Mesendoderm (in vitro differentiated cells): Measurements from ENCODE around the gene ACR.

Source experiments
- DNase-seq: peaks from one replicate; pipeline ENCODE4 v3.0.0; 2013
- H2AK5ac ChIP-seq: 2 replicates; pipeline ENCODE4 v1.6.1; 2013; ENCODE audit warnings: low read length, inconsistent platforms
- H2BK120ac ChIP-seq: 2 replicates; pipeline ENCODE4 v1.6.1; 2013; ENCODE audit warnings: low read depth, mild to moderate bottlenecking, low read length, moderate library complexity, mixed read lengths
- H2BK15ac ChIP-seq: replicated peaks from 2 replicates; pipeline ENCODE4 v1.6.1; 2013; ENCODE audit warnings: low read depth, mild to moderate bottlenecking, moderate library complexity
- H2BK5ac ChIP-seq: 2 replicates; pipeline ENCODE4 v1.6.1; 2013; ENCODE audit warnings: low read length, inconsistent platforms
- H3K18ac ChIP-seq: 2 replicates; pipeline ENCODE4 v1.6.1; 2013; ENCODE audit warnings: mild to moderate bottlenecking, low read length, mixed read lengths
- H3K23ac ChIP-seq: one replicate; pipeline ENCODE4 v1.6.1; 2013; ENCODE audit warnings: low read length
- H3K27ac ChIP-seq: 2 replicates; pipeline ENCODE4 v1.5.1; 2013; ENCODE audit warnings: low read depth, mild to moderate bottlenecking, inconsistent platforms, low read length, moderate library complexity
- H3K27me3 ChIP-seq: 2 replicates; pipeline ENCODE4 v1.6.1; 2013; ENCODE audit warnings: low read length, control low read depth, mild to moderate bottlenecking, inconsistent platforms; ENCODE audit not compliant: insufficient read depth, poor library complexity
- H3K36me3 ChIP-seq: 2 replicates; pipeline ENCODE4 v1.6.1; 2013; ENCODE audit warnings: low read length, inconsistent platforms; ENCODE audit not compliant: control insufficient read depth, insufficient read depth
- H3K4ac ChIP-seq: one replicate; pipeline ENCODE4 v1.6.1; 2013; ENCODE audit warnings: low read depth, mild to moderate bottlenecking, low read length, moderate library complexity
- H3K4me1 ChIP-seq: 2 replicates; pipeline ENCODE4 v1.6.1; 2013; ENCODE audit warnings: low read depth, low read length, inconsistent platforms; ENCODE audit not compliant: control insufficient read depth
- H3K4me2 ChIP-seq: 2 replicates; pipeline ENCODE4 v1.6.1; 2013; ENCODE audit warnings: low read length
- H3K4me3 ChIP-seq: 2 replicates; pipeline ENCODE4 v1.5.1; 2013; ENCODE audit warnings: mild to moderate bottlenecking, low read length
- H3K56ac ChIP-seq: one replicate; pipeline ENCODE4 v1.6.1; 2013; ENCODE audit warnings: low read length
- H3K79me1 ChIP-seq: 2 replicates; pipeline ENCODE4 v1.6.1; 2013; ENCODE audit warnings: low read length, inconsistent platforms
- H3K79me2 ChIP-seq: 2 replicates; pipeline ENCODE4 v1.6.1; 2013; ENCODE audit warnings: mild to moderate bottlenecking, low read length; ENCODE audit not compliant: control insufficient read depth, insufficient read depth
- H3K9ac ChIP-seq: 2 replicates; pipeline ENCODE4 v1.6.1; 2013; ENCODE audit warnings: low read length, inconsistent platforms
- H4K5ac ChIP-seq: one replicate; pipeline ENCODE4 v1.6.1; 2013; ENCODE audit warnings: low read length
- H4K8ac ChIP-seq: one replicate; pipeline ENCODE4 v1.6.1; 2013; ENCODE audit warnings: low read depth, mild to moderate bottlenecking, control low read depth, low read length, moderate library complexity
- WGBS: extraction: QIAGEN DNeasy Blood & Tissue Kit; methylation state at CpG from one replicate; pipeline ENCODE4 v1.1.7; 2013; ENCODE audit warnings: low lambda C conversion rate, missing lambda C conversion rate; ENCODE audit not compliant: insufficient coverage; ENCODE audit errors: extremely low coverage; 5-methylcytosine and 5-hydroxymethylcytosine counted together

ACR gene

DNA sequence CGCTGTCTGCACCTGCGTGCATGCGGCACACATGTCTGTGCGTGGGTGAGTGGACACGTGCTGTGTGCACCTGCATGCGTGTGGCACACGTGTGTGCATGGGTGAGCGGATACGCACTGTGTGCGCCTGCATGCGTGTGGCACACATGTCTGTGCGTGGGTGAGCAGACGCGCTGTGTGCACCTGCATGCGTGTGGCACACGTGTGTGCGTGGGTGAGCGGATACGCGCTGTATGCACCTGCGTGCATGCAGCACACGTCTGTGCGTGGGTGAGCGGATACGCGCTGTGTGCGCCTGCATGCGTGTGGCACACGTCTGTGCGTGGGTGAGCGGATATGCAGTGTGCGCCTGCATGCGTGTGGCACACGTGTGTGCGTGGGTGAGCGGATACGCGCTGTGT lies 27.1 kb upstream of the ACR start:
- no peaks in the 10 kb centered on the region for H3K79me2 ChIP-seq
- H3K79me1 ChIP-seq, result no peaks in the 10 kb centered on the region
- H3K4me3 ChIP-seq, result no peak overlapping the region
- H3K4me1 ChIP-seq, result no peaks in the 10 kb centered on the region
- H3K27me3 ChIP-seq, result no peaks in the 10 kb centered on the region
- DNase-seq, result no peak
- H4K5ac ChIP-seq, result no peak overlapping the region
- H2BK15ac ChIP-seq, result no peak overlapping the region
- no peak overlapping the region for H3K9ac ChIP-seq
- no CpG with 5 or more reads among the region's 38 CpGs for WGBS
- H3K27ac ChIP-seq, result no peak overlapping the region
- no peak overlapping the region for H3K4ac ChIP-seq
- no peak overlapping the region for H4K8ac ChIP-seq
- no peak overlapping the region for H2AK5ac ChIP-seq
- H2BK120ac ChIP-seq, result no peak overlapping the region
- H3K4me2 ChIP-seq, result no peak overlapping the region
- H3K23ac ChIP-seq, result no peak overlapping the region
- H2BK5ac ChIP-seq, result no peak overlapping the region
- no peaks in the 10 kb centered on the region for H3K36me3 ChIP-seq
- no peak overlapping the region for H3K56ac ChIP-seq
- no peak overlapping the region for H3K18ac ChIP-seq

GRCh38 chr22:50711446-50712340 lies 26.3 kb upstream of the ACR start:
- WGBS, result no CpG with 5 or more reads among the region's 16 CpGs
- H2BK120ac ChIP-seq, result no peak overlapping the region

DNA sequence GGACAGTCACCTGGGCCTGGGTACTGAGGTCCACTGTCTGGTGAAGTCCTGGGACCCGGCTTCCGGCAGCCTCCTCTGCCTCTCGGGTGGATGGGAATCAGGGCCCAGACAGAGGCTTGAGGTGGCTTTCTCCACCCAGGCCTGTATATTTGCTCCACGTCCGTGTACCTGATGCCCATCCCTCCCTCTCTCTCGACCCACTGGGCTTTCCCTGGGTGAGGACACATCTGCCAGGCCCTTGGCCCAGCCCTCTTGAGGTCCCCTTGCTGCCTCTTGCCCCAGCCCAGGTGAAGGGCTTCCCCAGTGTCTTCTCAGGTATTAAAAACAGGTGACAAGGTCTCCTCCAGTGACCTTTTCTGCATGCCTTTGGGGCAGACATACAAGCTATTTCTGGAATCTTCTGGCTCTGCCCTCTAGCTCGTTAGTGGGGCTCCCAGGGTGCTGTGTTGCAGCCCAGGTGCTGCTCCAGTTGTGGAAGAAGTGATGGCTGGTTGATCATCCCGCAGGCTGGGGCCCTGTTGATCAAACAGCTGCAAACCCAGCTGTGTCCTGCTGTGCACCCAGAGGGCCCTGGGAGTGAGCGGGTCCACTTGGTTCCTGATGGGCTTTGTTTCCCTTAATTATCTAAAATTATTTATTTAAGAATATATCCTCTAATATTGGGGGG lies 25.5 kb upstream of the ACR start:
- Histone ChIP-seq H3K4ac (no peak overlapping the region), H3K79me1 (no peaks in the 10 kb centered on the region), H3K4me1 (no peaks in the 10 kb centered on the region), H3K4me3 (no peak overlapping the region), H4K5ac (no peak overlapping the region), H3K23ac (no peak overlapping the region), H2BK15ac (no peak overlapping the region), H2BK120ac (no peak overlapping the region), H3K56ac (no peak overlapping the region), H3K36me3 (no peaks in the 10 kb centered on the region), H2AK5ac (no peak overlapping the region), H3K18ac (no peak overlapping the region), H3K9ac (no peak overlapping the region), H3K4me2 (no peak overlapping the region), H3K27me3 (no peaks in the 10 kb centered on the region), H2BK5ac (no peak overlapping the region), H3K27ac (no peak overlapping the region), H4K8ac (no peak overlapping the region), H3K79me2 (no peaks in the 10 kb centered on the region)
- no peak for DNase-seq
- no CpG with 5 or more reads among the region's 9 CpGs for WGBS

More at GRCh38 chr22:50711446-50712340, 26.3 kb upstream of the ACR start:
- H3K79me1 ChIP-seq, result no peaks in the 10 kb centered on the region
- H3K79me2 ChIP-seq, result no peaks in the 10 kb centered on the region
- H3K9ac ChIP-seq, result no peak overlapping the region
- H2BK5ac ChIP-seq, result no peak overlapping the region
- no peak overlapping the region for H3K18ac ChIP-seq
- no peaks in the 10 kb centered on the region for H3K36me3 ChIP-seq
- no peak overlapping the region for H4K8ac ChIP-seq
- H3K4me2 ChIP-seq, result no peak overlapping the region
- no peak overlapping the region for H3K27ac ChIP-seq
- H3K4me1 ChIP-seq, result no peaks in the 10 kb centered on the region
- no peak overlapping the region for H3K4ac ChIP-seq
- H3K23ac ChIP-seq, result no peak overlapping the region
- H2AK5ac ChIP-seq, result no peak overlapping the region
- no peak overlapping the region for H3K56ac ChIP-seq
- no peak overlapping the region for H3K4me3 ChIP-seq
- no peak overlapping the region for H4K5ac ChIP-seq
- no peak overlapping the region for H2BK15ac ChIP-seq
- no peaks in the 10 kb centered on the region for H3K27me3 ChIP-seq
- no peak for DNase-seq

DNA sequence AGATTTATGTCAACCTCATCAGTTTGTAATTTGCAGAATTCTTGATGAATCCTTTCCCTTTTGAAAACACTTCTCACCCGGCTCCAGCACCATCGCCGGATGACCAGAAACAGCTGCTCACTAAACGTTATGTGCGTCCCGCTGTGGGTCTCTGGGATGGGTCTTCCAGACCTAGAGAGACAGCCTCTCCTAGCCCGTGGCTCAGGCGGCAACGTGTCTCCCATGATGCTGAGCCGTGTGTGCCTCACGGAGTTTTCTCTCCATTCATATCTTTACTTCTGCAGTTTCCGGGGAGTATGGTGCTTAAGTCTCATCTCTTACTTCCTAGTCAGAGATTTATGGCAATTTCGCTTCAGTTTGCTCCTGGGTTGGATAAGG lies 25.0 kb upstream of the ACR start:
- Histone ChIP-seq H2AK5ac (no peak overlapping the region), H3K79me2 (no peaks in the 10 kb centered on the region), H3K9ac (no peak overlapping the region), H3K4me1 (no peaks in the 10 kb centered on the region), H3K27me3 (no peaks in the 10 kb centered on the region), H2BK5ac (no peak overlapping the region), H2BK15ac (no peak overlapping the region), H3K79me1 (no peaks in the 10 kb centered on the region), H3K27ac (no peak overlapping the region), H4K8ac (no peak overlapping the region), H4K5ac (no peak overlapping the region), H3K56ac (no peak overlapping the region), H3K4me2 (no peak overlapping the region), H3K4ac (no peak overlapping the region), H3K23ac (no peak overlapping the region), H3K4me3 (no peak overlapping the region), H2BK120ac (no peak overlapping the region), H3K36me3 (no peaks in the 10 kb centered on the region), H3K18ac (no peak overlapping the region)
- no peak for DNase-seq
- WGBS, result no CpG with 5 or more reads among the region's 13 CpGs

DNA sequence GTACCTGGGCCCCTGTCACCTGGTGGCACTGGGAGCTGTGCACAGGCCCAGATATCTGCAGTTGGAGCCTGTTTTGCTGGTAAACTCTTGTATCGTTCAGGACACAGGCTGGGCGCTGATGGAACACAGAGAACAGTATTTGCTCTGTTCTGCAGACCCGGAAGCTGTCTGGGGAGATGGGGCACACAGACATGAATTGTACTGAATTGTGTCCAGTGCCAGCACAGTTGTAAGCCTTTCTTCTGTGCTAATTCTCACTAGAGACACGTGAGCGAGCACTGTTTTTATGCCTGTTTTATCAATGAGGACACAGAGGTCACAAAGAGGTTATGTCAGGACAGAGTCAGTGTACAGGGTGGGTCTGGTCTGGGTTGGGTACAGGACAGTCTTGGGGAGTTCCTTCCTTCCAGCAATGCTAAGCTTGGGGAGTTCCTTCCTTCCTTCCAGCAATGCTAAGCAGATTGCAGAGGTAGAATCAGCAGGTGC lies 24.4 kb upstream of the ACR start:
- Histone ChIP-seq H2BK120ac (no peak overlapping the region), H3K27me3 (peaks cover under 1% of the 10 kb centered on the region), H2BK15ac (no peak overlapping the region), H2BK5ac (no peak overlapping the region), H3K36me3 (no peaks in the 10 kb centered on the region), H3K27ac (no peak overlapping the region), H3K56ac (no peak overlapping the region), H3K79me1 (no peaks in the 10 kb centered on the region), H4K5ac (no peak overlapping the region), H3K9ac (no peak overlapping the region), H4K8ac (no peak overlapping the region), H3K23ac (no peak overlapping the region), H2AK5ac (no peak overlapping the region), H3K79me2 (no peaks in the 10 kb centered on the region), H3K18ac (no peak overlapping the region), H3K4me3 (no peak overlapping the region), H3K4ac (no peak overlapping the region), H3K4me2 (no peak overlapping the region), H3K4me1 (no peaks in the 10 kb centered on the region)
- WGBS, result no CpG with 5 or more reads among the region's 5 CpGs
- DNase-seq, result no peak
